GM12875 (cell line): ENCODE results near the gene KRTAP5-1.
"Not testable (repeated sequence)": the region's sequence is repeated elsewhere in the genome, so short reads cannot be mapped to it uniquely, and the experiment has no call there.

Experiments used
- H3K4me3 ChIP-seq: one replicate; pipeline ENCODE4 v1.5.1; 2011; ENCODE audit warnings: low read depth, low read length, control low read depth
- CTCF ChIP-seq: IDR thresholded peaks from 2 replicates; pipeline ENCODE4 v1.5.1; 2011; ENCODE audit warnings: low read depth, mild to moderate bottlenecking, control low read depth, inconsistent platforms, low read length, moderate library complexity, borderline replicate concordance; ENCODE audit not compliant: insufficient read depth

Gene KRTAP5-1

DNA sequence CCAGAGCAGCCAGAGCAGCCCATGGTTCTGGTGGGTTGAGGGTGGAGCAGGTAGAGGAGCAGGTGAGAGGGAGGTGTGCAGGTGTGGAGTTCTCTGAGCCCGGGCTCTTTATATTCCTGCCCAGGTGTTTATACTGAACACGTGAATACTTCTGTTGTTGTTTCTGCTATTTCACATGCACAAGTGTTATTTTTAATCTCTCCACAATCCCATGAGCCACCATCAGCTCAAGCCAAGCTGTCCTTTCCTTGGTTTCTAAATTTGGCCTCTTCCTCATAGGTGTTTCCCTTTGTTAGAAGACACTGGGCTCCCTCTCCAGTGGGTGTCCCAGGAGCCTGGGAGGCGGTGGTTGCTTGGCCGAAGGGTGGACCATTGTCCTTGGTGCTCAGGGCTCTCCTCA is 23.3 kb upstream of the KRTAP5-1 start, which contains the start of gene KRTAP5-3:
Gene KRTAP5-3 (minus strand): TSS at position 101 of the 400 bp plus-strand sequence. CDS start 78 bp downstream, at position 23.
- H3K4me3 ChIP-seq: no peak within 1 kb of the TSS
- TF ChIP-seq CTCF: no peak

DNA sequence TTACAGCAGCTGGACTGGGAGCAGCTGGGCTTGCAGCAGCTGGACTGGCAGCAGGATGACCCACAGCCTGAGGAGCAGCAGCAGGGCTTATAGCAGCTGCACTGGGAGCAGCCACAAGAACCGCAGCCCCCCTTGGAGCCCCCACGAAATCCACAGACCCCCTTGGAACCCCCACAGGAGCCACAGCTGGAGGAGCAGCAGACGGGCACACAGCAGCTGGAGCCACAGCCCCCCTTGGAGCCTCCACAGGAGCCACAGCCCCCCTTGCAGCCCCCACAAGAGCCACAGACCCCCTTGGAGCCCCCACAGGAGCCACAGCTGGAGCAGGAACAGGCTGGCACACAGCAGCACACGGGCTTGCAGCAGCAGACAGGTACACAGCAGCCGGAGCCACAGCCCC is 22.8 kb upstream of the KRTAP5-1 start:
- H3K4me3 ChIP-seq: not testable (repeated sequence)

- not testable (repeated sequence) for H3K4me3 ChIP-seq
These were observed 22.2 kb upstream of the KRTAP5-1 start for GRCh38 chr11:1607156-1607845.

DNA sequence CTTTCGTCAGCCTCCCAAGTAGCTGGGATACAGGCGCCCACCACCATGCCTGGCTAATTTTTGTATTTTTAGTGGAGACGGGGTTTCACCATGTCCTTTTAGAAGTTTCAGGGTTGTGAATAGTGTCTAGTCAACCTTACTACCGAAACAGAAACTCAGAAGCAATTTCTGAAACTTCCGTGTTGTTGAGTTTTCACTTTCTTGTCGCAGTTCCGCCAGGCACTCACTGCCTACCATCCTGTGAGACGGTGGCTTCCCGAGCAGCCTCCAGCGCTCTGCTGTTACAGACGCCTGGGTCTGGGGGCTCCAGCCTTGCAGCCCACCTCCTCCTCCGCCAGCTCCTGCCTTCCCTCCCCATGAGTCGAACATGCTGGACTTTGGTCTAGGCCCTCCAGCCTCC is 20.8 kb upstream of the KRTAP5-1 start:
- H3K4me3 ChIP-seq: not testable (repeated sequence)

DNA sequence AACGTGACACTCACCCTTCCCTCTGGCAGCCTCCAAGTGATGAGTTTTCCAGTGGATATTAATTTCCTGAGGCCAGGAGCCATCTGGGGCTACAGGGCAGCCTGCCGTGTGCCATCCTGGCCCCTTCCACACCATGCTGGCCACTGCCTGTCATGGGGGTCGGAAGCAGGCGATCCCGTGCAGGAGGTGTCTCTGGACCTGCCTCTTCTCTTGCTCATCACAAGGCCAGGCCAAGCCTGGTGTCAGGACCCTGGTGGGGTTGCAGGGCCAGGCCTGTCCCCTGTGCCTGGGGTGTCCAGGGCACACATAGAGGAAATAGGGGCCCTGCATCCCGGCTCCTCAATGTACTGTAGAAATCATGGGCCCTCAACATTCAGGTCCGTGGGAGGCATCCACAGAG is 19.6 kb upstream of the KRTAP5-1 start:
- no peak overlapping the region for H3K4me3 ChIP-seq
- TF ChIP-seq CTCF: no peak

DNA sequence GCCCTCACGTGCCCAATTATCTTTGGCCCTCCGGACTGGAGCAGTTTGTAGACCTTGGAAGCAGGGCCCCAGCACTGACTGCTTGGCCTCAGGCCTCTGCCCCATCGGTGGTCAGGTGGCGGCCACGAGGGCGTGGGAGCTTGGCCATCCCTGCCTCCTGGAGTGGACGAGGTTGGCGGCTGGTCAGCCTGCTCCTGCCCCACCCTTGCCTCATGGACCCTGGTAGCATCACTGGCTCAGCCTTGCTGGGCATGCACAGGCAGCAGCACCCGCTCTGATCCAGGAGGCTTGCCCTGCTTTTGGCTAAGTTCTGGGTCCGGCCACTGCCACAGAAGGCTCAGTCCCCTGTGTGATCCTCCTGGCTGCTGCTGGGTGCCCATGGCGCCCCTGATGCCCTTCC is 19.1 kb upstream of the KRTAP5-1 start:
- TF ChIP-seq CTCF: no peak

DNA sequence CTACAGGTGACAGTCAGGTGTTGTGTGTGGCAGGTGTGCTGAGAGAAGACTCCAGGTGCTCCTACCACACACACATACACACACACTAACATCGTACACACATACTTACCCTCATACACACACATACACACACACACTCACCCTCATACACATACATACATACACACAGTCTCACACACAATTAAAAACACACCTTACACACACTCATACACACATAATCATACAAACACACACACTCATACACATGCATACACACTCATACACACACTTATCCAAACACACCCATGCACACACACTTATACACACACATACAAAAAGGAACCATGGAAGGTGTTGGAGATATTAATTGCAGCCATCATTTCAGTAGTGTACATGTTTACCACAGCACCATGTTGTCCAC is 18.5 kb upstream of the KRTAP5-1 start:
- no peak overlapping the region for H3K4me3 ChIP-seq
- TF ChIP-seq CTCF: no peak

More for the DNA sequence above, 19.1 kb upstream of the KRTAP5-1 start:
- no peak overlapping the region for H3K4me3 ChIP-seq

GRCh38 chr11:1601663-1602062 is 16.6 kb upstream of the KRTAP5-1 start:
- H3K4me3 ChIP-seq: not testable (repeated sequence)

- no peak overlapping the region for H3K4me3 ChIP-seq
- no peak for TF ChIP-seq CTCF
These were observed 15.5 kb upstream of the KRTAP5-1 start for GRCh38 chr11:1600626-1601025.
